Activated naive CD4-positive, alpha-beta T cell treated with anti-CD3 and anti-CD28 coated beads, Interleukin-2, amount 50 U/mL, for 16 hours (primary cell): Measurements from ENCODE around the gene HECW1.
"Not testable (repeated sequence)": the region's sequence is repeated elsewhere in the genome, so short reads cannot be mapped to it uniquely, and the experiment has no call there.

Source experiments
- DNase-seq: peaks from one replicate; pipeline ENCODE4 v3.0.0-alpha.2; 2020

Gene HECW1

DNA sequence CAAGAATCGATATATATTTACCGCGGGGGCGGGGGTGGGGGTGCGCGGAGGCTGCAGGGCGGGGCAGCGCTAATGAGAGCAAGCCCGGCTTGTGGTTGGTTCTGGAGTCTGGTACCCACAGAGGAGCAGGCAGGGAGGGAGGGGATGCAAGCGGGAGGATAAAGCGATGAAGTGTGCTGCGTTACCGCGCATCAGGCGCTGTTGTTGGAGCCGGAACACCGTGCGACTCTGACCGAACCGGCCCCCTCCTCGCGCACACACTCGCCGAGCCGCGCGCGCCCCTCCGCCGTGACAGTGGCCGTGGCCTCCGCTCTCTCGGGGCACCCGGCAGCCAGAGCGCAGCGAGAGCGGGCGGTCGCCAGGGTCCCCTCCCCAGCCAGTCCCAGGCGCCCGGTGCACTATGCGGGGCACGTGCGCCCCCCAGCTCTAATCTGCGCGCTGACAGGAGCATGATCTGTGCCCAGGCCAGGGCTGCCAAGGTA is at the start of gene HECW1:
Gene HECW1 (plus strand): TSS at position 189 of the 482 bp plus-strand sequence. CDS start 131,259 bp downstream, outside the sequence.
- DNase-seq, result no peak

DNA sequence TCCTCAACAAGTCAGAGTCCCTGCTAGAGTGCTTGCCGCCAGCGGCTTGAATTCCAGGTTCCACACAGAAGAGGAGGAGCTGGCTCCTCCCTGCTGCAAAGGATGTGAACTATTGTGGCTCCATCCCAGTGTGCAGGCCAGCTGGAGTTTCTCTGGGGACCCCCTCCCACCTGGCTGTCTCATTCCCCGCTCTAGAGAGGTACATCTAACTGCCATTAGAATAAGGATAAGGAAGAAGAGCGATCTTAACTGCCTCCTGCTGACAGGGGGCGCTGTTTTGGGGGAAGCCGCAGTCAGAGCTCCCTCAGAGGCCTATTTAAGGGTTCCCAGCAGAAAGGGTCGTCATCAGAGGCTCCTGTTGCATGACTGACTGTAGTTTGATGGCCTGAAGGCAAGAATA is 40.8 kb upstream of the HECW1 start:
- peak; percentile 37 for DNase-seq

DNA sequence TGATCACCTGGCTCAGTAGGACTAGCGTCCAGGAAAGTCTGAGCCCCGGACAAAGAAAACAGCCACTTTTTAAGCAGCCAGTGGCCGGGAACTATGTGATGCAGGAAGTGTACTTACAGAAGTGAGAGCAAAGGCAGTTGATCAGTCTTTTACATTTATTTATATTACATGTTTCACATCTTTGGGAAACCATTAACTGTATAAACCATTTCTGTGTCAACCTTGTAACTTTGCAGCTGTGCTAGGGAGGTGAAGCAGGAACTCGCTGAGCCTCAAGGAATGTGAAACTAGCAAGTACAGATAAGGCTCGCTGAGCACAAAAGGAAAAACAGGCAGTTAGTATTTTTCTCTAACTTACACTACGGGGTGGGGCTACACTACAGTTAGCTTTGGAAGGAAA is 39.9 kb upstream of the HECW1 start:
- no peak for DNase-seq

DNA sequence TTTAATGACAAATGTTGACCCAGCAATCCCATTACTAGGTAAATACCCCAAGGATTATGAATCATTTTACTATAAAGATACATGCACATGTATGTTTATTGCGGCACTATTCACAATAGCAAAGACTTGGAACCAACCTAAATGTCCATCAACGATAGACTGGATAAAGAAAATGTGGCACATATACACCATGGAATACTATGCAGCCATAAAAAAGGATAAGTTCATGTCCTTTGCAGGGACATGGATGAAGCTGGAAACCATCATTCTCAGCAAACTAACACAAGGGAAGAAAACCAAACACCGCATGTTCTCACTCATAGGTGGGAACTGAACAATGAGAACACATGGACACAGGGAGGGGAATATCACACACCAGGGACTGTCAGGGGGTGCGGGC is 38.6 kb upstream of the HECW1 start:
- not testable (repeated sequence) for DNase-seq

DNA sequence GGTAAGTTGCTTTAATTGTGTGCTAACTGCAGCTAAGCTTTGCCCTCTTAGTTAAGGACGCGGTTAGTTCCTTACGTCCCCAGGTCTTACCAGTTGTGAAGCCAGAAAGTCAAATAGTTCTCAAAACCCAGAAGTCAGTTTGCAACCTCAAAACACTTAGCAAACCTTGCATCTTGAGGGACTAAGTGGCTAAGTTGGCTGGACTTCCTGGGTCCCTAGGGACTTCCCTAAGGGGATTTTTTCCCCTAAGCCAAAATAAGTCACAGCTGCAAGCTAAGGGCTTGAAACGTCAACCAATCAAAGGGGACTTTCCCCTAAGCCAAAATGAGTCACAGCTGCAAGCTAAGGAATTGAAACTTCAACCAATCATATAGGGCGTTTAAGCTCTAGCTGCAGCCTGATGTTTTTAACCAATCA is 36.2 kb upstream of the HECW1 start:
- DNase-seq, result no peak

DNA sequence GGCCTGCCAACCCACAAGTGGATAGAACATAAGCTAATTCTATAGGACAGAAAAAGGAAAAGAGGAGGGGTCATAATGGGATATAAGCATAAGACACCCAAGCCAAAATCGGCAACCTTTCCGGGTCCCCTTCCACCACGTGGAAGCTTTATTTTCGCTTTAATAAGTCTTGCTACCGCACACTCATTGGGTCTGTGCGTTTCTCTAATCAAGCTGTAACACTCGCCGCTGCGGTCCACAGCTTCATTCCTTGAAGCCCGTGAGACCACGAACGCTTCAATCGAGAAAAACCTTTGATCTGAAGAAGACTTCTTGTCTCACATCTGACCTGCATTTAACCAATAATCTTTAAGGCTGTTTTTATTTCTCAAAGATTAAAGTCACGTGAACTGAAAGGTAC is 35.8 kb upstream of the HECW1 start:
- DNase-seq, result no peak

DNA sequence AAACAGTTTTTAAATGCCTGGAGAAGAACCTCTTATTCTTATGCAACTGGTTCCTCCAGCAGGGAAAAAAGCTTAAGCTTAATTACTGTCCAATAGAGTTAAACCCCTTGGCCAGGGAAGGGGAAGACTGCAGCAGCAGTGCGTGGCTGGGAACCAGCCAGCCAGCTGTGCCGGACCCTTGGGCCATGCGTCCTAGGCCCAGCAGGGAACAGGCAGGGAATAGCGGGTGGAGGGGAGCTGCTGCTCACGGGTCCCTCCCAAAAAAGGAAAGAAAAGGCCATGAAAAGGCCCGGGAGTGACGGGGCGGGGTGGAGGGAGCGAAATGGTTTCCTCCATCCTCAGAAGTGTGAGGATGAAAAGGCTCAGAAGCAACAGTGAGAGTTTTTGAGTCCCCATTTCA is 35.2 kb upstream of the HECW1 start:
- no peak for DNase-seq

DNA sequence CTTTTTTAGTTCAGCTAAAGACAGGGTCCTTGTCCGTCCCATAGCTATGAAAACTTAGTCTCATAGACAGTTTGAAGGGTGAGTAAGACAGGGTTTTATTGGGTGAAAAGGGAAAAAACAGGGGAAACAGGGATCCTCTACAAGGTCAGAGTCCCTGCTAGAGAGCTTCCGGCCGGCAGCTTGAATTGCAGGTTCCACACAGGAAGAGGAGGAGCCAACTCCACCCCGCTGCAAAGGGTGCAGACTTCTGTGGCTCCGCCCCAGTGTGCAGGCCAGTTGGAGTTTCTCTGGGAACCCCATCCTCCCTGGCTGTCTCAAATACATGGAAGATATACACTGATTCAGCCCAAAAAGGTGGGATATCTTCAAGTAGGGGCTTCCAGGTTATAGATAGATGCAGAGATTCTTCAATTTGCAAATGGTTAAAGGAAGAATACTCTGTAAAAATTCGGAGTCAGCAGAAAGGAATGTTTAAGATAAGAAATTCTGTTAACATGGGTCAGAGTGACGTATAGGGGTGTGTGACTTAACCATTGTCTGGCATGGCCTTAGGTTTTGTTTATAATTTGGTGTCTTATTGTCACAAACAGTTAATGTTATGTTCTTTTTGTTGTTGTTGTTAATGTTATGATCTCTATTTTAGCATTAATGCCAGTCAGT is 34.6 kb upstream of the HECW1 start:
- no peak for DNase-seq

DNA sequence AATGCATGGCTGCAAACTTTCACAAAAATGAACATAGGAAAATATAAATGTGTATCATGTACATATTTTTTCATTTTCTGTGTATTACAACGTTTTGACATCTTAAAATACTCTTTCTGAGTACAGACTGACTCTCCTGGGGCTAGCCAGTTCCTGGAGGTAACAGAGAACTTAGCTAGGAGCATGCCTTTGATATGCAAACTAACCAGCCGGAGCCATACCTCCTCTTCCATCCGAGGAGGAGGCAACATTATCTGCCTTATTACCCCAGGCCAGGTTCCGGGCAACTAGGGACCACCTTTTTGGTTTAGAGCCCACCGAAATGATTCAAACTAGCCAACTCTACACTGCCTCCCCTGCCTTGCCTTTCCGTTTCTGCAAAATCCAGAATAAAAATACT is 33.7 kb upstream of the HECW1 start:
- DNase-seq, result no peak

DNA sequence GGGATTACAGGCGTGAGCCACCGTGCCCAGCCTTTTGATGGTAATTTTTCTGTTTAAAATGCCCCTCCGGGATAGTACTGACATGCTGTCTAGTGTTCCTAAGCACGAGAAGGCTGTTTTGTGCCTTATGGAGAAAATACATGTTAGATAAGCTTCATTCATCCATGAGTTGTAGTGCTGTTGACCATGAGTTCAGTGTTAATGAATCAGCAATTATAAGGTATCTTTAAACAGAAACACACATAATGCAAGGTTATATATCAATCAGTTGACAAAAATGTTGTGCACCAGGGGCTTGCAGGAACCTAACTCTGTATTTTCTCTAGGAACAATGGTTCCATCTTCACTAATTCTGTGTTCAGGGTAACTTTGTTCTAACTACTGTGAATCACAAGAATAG is 30.8 kb upstream of the HECW1 start:
- DNase-seq, result no peak

DNA sequence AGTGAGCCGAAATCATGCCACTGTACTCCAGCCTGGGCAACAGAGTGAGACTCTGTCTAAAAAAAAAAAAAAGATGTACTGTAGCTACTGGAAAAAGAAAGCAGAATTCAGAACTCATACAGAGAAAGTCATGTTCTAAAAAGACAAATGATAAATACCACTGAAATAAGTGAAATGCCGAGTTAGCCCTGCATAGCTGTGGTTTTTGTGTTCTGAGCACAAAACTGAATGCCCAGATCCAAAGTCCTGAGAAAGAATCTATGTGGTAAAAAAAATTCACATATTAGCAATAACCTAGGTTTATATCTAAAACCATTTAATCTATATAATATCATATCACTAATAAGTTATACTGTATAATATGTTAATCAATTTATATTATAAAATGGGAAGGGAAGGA is 29.3 kb upstream of the HECW1 start:
- DNase-seq, result no peak

DNA sequence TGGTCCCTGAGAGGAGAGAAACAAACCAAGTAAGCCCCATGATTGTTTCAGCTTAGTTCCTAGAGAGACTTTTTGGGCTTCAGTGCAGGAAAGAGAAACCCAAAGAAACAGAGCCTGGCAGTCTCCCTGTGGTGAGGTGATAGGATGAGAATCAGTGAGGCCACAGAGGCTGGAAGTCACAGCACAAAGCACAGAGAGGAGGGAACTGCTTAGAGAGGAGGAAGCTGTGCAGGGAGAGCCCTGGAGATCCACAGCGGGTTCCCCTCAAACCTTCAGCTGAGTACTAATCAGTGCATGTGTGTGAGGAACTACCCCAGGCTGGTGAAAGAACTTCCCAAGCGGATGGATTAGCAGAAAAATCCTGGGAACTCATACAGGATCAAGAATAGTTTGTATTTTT is 27.4 kb upstream of the HECW1 start:
- DNase-seq, result no peak

DNA sequence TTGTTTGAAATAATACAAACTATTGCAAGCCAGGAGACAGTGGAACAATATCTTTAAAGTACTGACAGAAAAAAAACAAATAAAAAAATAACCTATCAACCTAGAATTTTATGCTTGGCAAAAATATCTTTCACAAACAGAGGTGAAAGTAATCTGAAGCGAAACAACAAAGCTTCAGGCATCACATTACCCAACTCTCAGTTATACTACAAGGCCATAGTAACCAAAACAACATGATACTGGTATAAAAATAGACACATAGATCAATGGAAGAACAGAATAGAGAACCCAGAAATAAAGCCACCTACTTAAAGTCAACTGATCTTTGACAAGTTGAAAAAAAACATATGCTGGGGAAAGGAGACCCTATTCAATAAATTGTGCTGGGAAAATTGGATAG is 26.5 kb upstream of the HECW1 start:
- no peak for DNase-seq

DNA sequence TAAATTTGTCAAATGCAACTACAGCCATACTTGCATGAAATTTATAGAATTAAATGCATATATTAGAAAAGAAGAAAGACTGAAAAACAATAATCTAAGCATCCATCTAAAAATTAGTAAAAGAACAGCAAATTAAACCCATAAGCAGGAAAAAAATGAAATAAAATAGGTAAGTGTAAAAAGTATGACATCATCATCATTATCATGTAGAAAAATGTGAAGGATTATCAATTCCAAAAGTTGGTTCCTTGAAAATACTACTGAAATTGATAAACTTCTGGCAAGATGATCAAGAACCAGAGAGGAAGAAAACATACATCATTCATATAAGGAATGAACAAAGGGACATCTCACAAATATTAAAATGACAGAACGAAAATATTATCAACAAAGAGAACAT is 19.6 kb upstream of the HECW1 start:
- no peak for DNase-seq

DNA sequence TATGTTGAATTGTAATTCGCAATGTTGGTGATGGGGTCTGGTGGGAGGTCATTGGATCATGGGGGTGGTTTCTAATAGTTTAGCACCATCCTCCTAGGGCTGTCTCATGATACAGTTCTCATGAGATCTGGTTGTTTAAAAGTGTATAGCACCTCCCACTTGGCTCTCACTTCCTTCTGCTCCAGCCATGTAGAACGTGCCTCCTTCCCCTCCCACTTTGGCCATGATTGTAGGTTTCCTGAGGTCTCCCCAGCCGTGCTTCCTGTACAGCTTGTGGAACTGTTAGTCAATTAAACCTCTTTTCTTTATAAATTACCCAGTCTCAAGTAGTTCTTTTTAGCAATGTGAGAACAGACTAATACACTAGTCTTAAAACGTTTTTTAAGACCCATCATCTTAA is 15.6 kb upstream of the HECW1 start:
- DNase-seq, result no peak

DNA sequence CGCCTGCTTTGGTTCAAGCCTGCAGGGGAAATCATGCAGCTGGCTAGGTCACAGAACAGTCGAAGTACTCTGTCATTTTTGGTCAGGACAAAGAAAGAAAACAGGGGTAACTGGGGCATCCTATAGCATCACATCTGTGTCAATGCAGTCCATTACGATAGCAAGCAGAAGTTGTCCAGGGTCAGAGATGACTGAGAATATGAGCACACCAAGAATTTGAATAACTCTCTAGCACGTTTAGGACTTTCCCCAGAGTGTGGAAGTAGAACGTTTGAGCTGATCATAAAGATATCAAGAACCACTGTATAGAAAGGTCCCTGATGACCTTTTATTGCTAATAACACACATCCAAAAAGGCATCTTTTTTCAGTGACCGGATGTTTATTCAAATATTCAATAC is 12.7 kb upstream of the HECW1 start:
- no peak for DNase-seq

DNA sequence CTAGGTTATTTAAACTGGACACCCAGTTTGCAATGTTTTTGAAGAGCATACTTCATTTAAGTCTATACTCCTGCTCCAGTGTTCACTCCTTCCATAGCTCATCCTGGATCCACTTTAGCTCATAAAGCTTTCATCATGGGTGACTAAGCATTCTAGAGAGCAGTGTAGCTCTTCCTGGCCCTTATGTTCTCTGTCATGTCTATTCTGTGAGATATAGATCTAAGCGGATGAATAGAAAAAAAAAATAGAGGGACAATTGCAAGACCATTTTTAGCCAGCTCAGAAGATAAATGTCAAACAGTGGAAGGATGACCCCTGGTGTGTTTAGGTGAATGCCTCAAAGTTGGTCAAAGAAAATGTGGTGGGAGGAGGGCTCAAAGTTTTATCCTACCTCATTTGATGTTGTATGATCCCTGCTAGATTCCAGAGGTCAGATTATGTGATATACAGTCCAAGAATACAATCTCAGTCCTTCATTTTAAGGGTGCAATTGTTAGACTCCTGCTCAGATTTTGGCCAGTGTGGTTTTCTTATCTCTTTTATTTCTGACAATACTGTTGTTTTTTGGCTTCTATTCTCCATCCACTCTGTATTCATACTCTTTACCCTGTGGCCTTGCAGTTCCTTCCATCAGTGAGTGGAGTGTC is 7.5 kb upstream of the HECW1 start:
- DNase-seq, result no peak

DNA sequence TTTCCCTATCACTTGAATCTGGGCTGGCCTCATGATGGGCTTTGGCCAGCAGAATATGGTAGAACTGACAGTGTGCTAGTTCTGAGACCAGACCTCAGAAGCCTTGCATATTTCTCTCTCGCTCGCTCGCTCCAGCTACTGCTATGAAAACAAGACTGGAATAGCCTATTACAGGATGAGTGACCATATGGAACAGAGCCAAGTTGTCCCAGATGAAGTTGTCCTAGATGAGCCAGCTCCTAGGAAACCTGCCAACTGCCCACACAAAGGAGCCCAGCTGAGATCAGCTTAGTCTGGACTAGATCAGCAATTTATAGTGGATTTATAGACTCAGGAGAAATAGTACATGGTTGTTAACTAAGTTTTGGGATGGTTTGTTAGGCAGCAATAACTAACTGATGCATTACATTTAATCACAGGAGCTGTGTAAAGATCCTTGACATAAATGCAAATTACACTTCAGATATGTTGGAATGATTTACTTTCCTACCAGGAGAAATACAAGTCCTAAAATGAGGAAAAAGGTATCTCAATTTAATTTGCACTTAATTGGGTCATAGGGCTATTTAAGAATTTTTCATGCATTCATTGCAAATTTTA is 6.8 kb upstream of the HECW1 start:
- DNase-seq, result no peak

DNA sequence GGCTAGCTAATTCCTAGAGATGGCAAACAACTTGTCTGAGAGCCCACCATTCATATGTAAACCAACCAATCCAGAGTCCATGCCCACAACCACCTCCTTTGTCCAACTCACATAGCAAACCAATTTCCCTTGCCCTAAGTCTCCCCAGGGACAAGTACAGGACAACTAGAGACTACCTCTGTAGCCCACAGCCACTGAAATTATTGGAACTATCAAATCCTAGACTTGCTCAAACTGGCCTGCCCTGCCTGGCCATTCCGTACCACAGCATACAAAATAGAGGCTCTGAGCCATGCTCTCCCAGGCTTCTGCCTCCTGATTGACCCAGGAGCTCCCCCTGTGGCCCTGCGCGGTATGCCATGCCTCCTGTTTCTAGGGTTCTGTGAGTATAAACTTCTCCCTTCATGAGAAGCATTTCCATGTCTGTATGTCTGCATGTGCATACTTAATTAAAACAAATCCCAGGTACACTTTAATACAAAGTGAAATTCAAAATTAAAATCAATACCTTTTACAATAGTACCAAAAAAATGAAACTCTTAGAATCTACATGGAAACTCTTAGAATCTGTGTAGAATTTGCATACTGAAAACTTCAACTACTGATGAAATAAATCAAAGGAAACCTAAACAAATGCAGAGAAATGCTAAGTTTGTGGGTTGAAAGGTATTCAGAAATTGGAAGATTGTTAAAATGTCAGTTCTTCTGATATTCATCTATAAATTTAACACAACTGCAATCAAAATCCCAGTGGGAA is 4.0 kb upstream of the HECW1 start:
- DNase-seq, result peak; percentile 57

DNA sequence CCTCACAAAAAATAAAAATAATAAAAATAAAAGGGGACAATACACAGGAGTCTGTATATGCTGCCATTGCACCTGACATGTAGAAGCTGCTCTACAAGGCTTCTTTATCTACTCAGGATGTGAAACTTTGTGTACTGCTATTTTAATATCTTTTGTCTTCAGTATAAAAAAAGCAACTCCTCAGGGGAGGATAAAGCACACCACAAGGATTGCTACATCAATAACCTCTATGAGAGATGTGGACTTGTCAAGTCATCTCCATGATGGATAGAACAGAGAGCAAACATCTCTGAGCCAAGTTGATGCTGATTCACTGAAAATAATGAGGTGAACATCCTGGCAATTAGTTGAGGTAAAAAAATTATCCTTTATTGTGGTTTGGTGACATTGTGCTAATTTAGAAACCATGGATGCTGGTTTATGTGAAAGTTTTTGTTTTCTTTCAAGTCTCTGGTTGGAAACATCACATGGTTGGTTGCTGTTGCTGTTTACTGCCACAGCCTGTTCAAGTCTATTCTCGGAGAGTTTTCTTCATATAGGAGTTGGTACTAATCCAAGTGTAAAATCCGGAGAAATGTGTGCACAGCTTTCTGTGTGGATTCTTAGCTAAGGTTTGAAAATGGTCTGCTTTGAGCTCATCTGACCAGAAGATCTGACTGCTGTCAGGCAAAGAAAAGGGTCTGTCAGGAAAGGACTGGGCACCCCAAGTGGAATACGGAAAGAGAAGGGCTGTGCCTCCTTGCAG is 1.5 kb upstream of the HECW1 start:
- no peak for DNase-seq

DNA sequence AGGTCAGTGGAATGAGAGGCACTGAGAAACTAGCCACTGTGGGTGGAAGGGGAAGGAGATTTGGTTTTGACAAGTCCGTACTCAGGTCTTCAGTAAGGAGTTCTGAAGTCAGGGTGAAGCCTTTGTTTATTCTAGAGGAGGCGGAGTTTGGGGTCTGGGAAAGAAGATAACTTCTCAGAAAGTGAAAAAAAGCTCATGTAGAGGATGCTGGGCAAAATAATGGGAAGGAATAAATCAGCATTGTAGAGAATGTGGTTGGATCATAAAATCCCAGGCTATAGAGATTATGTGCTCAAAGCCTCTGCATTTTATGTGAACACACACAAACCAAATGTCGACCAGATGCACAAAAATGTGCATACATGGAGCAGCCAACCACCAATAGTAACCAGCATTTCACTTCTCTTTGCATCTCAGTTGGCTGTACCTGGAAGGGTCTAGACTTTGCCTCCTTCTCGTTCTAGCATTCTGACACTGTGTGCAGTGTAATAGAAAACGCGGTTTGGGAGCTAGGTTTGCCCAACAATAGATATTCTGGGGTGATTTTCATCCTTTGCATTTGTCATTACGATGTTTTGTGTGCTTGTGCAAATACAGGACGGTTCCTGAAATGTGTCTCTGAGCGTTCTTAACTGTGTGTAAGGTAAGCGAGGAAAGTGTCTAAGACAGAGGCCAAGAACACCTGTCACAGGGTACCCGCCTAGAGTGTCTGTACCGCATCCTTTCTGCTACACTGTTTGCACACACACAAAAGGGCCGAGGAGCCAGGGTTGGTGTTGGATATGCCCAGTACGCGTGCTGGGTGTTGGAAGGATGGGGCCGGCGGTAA is 603 bp upstream of the HECW1 start:
- DNase-seq, result no peak
